DMS79 (cell line): Measurements from ENCODE around the gene NRIP1.
"Not testable (repeated sequence)": the region's sequence is repeated elsewhere in the genome, so short reads cannot be mapped to it uniquely, and the experiment has no call there.

ENCODE experiments used
- DNase-seq: peaks from one replicate; lab custom pipeline; 2025; lab: John Stamatoyannopoulos, UW

Gene NRIP1

GRCh38 chr21:15037095-15037899 is 27.5 kb downstream of the NRIP1 start:
- no peak for DNase-seq

GRCh38 chr21:15036189-15036588 is 28.6 kb downstream of the NRIP1 start:
- DNase-seq, result no peak

GRCh38 chr21:15034126-15034853 is 30.5 kb downstream of the NRIP1 start:
- no peak for DNase-seq

DNA sequence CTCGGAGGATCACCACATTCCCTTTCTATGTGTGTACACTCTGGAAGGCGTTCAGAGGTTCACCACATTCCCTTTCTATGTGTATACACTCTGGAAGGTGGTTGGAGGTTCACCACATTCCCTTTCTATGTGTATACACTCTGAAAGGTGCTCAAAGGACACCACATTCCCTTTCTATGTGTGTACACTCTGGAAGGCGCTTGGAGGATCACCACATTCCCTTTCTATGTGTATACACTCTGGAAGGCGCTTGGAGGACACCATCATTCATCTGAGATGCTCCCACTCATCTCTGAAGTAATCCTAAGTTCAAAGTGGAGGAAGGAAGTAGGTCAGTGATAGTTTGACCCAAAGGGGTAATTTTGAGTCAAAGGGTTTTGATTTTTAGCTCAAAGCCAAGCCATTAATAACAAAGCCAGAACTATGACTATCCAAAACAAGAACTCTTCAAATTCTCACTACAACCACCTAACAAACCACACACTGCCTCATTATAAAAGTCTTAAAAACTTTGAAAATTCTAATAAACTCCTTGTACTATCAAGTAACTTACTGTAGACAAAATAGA is 32.9 kb downstream of the NRIP1 start:
- no peak for DNase-seq

DNA sequence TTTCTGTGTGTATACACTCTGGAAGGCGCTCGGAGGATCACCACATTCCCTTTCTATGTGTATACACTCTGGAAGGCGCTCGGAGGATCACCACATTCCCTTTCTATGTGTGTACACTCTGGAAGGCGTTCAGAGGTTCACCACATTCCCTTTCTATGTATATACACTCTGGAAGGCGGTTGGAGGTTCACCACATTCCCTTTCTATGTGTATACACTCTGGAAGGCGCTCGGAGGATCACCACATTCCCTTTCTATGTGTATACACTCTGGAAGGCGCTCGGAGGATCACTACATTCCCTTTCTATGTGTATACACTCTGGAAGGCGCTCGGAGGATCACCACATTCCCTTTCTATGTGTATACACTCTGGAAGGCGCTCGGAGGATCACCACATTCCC is 33.4 kb downstream of the NRIP1 start:
- not testable (repeated sequence) for DNase-seq

GRCh38 chr21:15030861-15031260 is 33.9 kb downstream of the NRIP1 start:
- not testable (repeated sequence) for DNase-seq

DNA sequence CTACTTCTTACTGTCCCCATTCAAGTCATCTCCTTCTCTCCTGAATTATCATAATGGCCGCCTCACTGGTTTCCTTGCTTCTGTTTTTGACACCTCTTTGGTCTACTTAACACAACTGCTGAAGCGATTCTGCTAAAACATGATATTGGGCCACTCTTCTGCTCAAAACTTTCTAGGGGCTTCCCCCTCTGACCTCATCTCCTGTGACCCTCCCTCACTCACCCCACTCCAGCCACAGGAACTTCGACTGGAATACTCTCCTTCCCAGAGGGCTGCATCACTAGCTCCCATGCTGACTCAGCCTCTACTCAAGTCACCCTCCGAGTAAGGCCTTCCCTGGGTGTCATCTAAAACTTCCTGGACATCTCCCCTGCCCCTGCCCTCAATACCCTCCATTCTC is 35.7 kb downstream of the NRIP1 start:
- DNase-seq, result no peak

DNA sequence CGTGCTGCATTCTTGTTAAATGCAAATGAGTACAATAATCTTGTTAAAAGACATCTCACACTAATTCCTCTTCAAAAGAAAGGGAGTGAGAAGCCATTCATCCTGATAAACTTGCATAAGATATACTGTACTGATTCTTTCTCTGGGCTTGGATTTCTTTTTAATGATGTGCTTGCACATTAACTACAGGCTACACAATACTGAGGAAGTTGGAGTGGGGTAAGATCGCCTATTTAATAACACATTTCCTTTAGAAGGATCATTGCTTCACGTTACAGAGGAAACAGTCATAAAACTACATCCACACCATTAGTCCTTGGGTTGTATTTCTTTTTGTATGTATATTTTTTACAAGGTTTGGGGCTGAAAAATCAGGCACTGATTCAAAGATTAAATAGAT is 36.6 kb downstream of the NRIP1 start:
- no peak for DNase-seq

- DNase-seq, result no peak
These were observed 37.7 kb downstream of the NRIP1 start for GRCh38 chr21:15027056-15027455.

- no peak for DNase-seq
These were observed 38.4 kb downstream of the NRIP1 start for GRCh38 chr21:15026370-15026769.

- DNase-seq, result no peak
These were observed 41.0 kb downstream of the NRIP1 start for GRCh38 chr21:15023776-15024175.

DNA sequence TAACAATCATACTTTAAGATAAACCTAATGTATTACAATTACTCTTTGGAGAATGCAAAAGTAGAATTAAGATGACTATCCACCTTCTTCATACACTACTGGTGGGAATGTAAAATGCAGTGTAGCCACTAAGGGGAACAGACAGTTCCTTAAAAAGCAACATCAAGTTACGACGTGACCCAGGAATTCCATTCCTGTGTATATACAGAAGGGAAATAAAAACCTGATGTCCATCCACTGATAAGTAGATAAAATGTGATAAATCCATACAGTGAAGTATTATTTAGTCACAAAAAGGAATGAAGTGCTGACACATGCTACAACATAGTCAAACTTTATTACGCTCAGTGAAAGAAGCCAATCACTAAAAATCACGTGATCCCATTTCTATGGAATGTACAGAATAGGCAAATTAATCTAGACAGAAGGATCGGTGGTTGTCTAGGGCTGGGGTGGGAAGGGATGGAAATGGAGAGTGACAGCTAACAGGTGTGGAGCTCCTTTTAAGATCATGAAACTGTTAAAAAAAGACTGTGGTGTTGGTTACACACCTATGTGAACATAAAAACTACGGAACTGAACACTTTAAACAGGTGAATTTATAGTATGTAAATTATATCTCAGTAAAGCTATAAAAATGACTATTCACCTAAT is 42.1 kb downstream of the NRIP1 start:
- DNase-seq, result no peak

GRCh38 chr21:15020797-15021196 is 44.0 kb downstream of the NRIP1 start:
- DNase-seq, result no peak

- no peak for DNase-seq
These were observed 46.4 kb downstream of the NRIP1 start for GRCh38 chr21:15018382-15018781.

DNA sequence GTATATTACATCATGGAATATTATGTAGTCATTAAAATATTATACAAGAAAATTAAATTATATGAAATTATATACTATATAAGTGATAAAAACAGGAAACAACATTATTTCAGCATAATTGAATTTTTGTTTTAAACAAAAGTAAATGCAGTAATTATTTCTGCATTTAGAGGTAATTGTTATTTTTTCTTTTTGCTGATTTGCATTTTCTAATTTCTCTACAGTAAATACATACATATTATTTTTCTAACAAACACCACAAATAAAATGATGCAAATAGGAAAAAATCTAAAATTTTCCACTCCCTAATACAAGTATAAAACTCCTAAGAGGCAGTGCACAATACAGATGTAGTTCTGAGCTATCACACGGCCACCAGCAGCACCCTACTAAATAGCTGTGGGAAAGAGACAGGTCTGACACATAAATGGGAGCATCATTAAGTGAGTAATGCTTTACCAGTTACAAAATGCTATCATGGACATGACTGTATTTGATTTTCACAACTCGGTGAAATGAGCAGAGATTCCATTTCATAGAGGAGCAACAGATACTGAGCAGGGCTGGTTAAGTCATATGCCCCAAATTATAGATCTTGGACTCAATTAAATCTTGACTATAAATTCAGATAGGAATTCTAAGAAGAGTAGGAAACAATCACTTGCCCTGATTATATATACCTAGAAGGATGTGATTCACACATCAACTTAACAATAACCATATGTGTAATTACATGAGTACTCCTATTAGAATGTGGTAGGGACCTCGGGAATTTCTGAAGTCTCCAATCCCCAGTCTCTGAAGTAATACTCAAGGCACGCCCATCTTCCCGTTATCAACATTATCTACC is 49.0 kb downstream of the NRIP1 start:
- no peak for DNase-seq

- DNase-seq, result no peak
These were observed 50.6 kb downstream of the NRIP1 start for GRCh38 chr21:15014221-15014620.

DNA sequence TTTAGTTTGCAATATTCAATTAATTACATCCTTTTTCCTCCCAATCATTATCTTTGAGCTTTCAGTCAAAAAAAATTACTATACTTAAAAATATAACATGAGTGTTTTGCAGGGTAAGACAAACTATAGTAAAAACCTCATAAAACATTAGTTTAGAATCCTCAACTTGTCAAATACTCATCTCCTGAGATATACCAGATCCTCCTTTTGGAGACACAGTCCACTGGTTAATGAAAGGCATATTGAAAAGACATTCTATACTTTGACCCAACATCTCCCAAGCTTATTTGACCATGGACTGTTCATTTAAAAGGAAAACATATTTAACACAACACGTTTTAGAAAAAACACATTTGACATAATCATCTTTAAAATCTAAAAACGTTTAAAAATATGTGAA is 52.8 kb downstream of the NRIP1 start:
- DNase-seq, result no peak

GRCh38 chr21:15010645-15011044 is 54.2 kb downstream of the NRIP1 start:
- no peak for DNase-seq

- no peak for DNase-seq
These were observed 54.9 kb downstream of the NRIP1 start for GRCh38 chr21:15009837-15010363.

DNA sequence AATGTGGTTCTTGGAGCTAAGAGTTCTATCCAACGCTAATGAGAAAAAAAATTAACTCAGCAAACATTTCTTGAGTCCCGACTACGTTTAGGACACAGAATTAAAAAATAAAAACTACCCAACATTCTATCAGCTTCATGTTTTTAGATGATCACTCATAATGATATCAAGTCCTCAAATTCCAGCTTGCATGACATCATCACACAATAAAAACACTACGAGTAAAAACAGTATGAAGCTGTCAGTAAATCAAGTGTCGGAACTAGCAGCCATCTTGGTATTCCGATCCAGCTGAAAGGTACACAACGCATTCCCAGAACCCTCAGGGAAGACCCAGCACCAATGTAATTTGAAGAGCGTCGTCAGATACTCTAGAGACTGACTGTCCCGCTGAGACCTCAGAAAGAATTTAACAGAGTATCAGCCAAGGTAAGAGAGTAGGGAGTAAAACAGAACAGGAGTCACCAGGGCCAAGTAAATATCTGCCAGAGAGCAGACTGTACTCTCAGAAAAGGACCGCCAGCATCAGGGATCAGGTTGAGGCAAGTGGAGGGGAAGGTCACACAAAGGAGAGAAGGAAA is 57.0 kb downstream of the NRIP1 start:
- no peak for DNase-seq

- no peak for DNase-seq
These were observed 58.1 kb downstream of the NRIP1 start for GRCh38 chr21:15006594-15007230.
